Sciatic nerve (tissue), 2 donors: ENCODE results near the gene MBD3L2B. TPM values are rescaled to one million over a fixed set of nuclear protein-coding genes. Genes with fewer than 3 reads are reported as not detected.
"Not testable (repeated sequence)": the region's sequence is repeated elsewhere in the genome, so short reads cannot be mapped to it uniquely, and the experiment has no call there.

Source experiments
- ATAC-seq: fragments of 200-7000 bp; cut with Tn5 transposase; one replicate; pipeline ENCODE4 v1.9.1; 2020; ENCODE audit warnings: mild to moderate bottlenecking, moderate library complexity
- DNase-seq: peaks from one replicate; pipeline ENCODE4 v3.0.0-alpha.2; 2020; ENCODE audit warnings: low spot score
- intact Hi-C: fragments of 100-400 bp; cut with DNase I; formaldehyde crosslinking; loops from one replicate; pipeline ENCODE4 v1.14.2; 2022
- total RNA-seq: library from RNA; stranded (reverse); fragmentation: NEBNext Ultra II Directional; extraction: Animal tissue kit (Norgen Biotek cat#: 25700); gene quantifications from one replicate; pipeline ENCODE4 v1.2.1, GENCODE V29; 2021
- donor health status: DM: no; HTN: no; CAD: no.
- donor health status: DM: no; HTN: no; CAD: no.

MBD3L2B gene
- total RNA-seq = not detected

- DNase-seq, ATAC-seq, intact Hi-C loops: not testable (repeated sequence)
Measured at GRCh38 chr19:7021331-7021730, at the start of gene MBD3L2B. Gene MBD3L2B (minus strand): TSS chr19:7021431. CDS start chr19:7021397, 34 bp downstream.

- DNase-seq = no peak
- ATAC-seq = no peak
- intact Hi-C loops = no loop called here
Measured at GRCh38 chr19:7069904-7070226, 48.6 kb upstream of the MBD3L2B start.

GRCh38 chr19:7069042-7069903, 48.0 kb upstream of the MBD3L2B start, which contains the start of gene ZNF557:
Gene ZNF557 (plus strand): TSS chr19:7069703. CDS start chr19:7075075, 5,372 bp downstream.
- peak; percentile 99 for DNase-seq
- ATAC-seq = peak; percentile 100
- intact Hi-C loops = no loop called here

GRCh38 chr19:7068599-7068998, 47.4 kb upstream of the MBD3L2B start:
- no peak for DNase-seq
- intact Hi-C loops = no loop called here
- no peak for ATAC-seq

GRCh38 chr19:7067716-7068115, 46.5 kb upstream of the MBD3L2B start:
- no peak for DNase-seq
- intact Hi-C loops = no loop called here
- no peak for ATAC-seq

GRCh38 chr19:7067122-7067521, 45.9 kb upstream of the MBD3L2B start:
- DNase-seq, intact Hi-C loops, ATAC-seq: not testable (repeated sequence)

GRCh38 chr19:7063764-7064418, 42.7 kb upstream of the MBD3L2B start:
- no peak for ATAC-seq
- DNase-seq = no peak
- intact Hi-C loops = no loop called here

GRCh38 chr19:7063339-7063738, 42.1 kb upstream of the MBD3L2B start:
- ATAC-seq = no peak
- DNase-seq = no peak
- intact Hi-C loops = no loop called here

- intact Hi-C loops, DNase-seq, ATAC-seq: not testable (repeated sequence)
Measured at GRCh38 chr19:7059977-7060376, 38.7 kb upstream of the MBD3L2B start.

GRCh38 chr19:7058576-7058975, 37.3 kb upstream of the MBD3L2B start, which contains the start of gene MBD3L3:
Gene MBD3L3 (minus strand): TSS chr19:7058676. CDS start chr19:7058605, 71 bp downstream.
- DNase-seq, ATAC-seq, intact Hi-C loops: not testable (repeated sequence)

- intact Hi-C loops, ATAC-seq, DNase-seq: not testable (repeated sequence)
Measured at GRCh38 chr19:7056371-7056770, 35.1 kb upstream of the MBD3L2B start.

- intact Hi-C loops, DNase-seq, ATAC-seq: not testable (repeated sequence)
Measured at GRCh38 chr19:7055679-7056078, 34.4 kb upstream of the MBD3L2B start.

- intact Hi-C loops, ATAC-seq, DNase-seq: not testable (repeated sequence)
Measured at GRCh38 chr19:7054635-7055368, 33.6 kb upstream of the MBD3L2B start.

- intact Hi-C loops, DNase-seq, ATAC-seq: not testable (repeated sequence)
Measured at GRCh38 chr19:7052896-7053295, 31.7 kb upstream of the MBD3L2B start.

GRCh38 chr19:7051421-7051820, 30.2 kb upstream of the MBD3L2B start:
- ATAC-seq, intact Hi-C loops, DNase-seq: not testable (repeated sequence)

- DNase-seq, ATAC-seq, intact Hi-C loops: not testable (repeated sequence)
Measured at GRCh38 chr19:7049021-7049420, 27.8 kb upstream of the MBD3L2B start, which contains the start of gene MBD3L2. Gene MBD3L2 (plus strand): TSS chr19:7049321. CDS start chr19:7049374, 53 bp downstream.

- DNase-seq, intact Hi-C loops, ATAC-seq: not testable (repeated sequence)
Measured at GRCh38 chr19:7041563-7041962, 20.3 kb upstream of the MBD3L2B start.

- ATAC-seq, intact Hi-C loops, DNase-seq: not testable (repeated sequence)
Measured at GRCh38 chr19:7040079-7040478, 18.8 kb upstream of the MBD3L2B start, which contains the start of gene MBD3L4. Gene MBD3L4 (minus strand): TSS chr19:7040179. CDS start chr19:7040144, 35 bp downstream.

GRCh38 chr19:7030278-7030677, 9.0 kb upstream of the MBD3L2B start, which contains the start of gene MBD3L5:
Gene MBD3L5 (plus strand): TSS chr19:7030578. CDS start chr19:7030612, 34 bp downstream.
- DNase-seq, ATAC-seq, intact Hi-C loops: not testable (repeated sequence)
